Neural cell (in vitro differentiated cells): Measurements from ENCODE around the gene PLA2G4E.

ENCODE experiments used
- EP300 ChIP-seq: fragments of 450-650 bp; conservative IDR thresholded peaks from 2 replicates; pipeline ENCODE4 v1.6.1; 2014; ENCODE audit warnings: antibody characterized with exemption, mild to moderate bottlenecking, moderate library complexity; ENCODE audit not compliant: poor library complexity, severe bottlenecking
- EZH2 ChIP-seq: fragments of 200-600, 300-800 bp; shearing (Covaris generic), sonication (generic); IDR thresholded peaks from 2 replicates; pipeline ENCODE4 v1.6.1; 2014; ENCODE audit warnings: antibody characterized with exemption, low read length, borderline replicate concordance, mild to moderate bottlenecking; ENCODE audit not compliant: insufficient read depth, poor library complexity, severe bottlenecking
- MXI1 ChIP-seq: fragments of 450-650 bp; conservative IDR thresholded peaks from 2 replicates; pipeline ENCODE4 v1.6.1; 2014; ENCODE audit warnings: antibody characterized with exemption, mild to moderate bottlenecking; ENCODE audit not compliant: poor library complexity, severe bottlenecking
- POLR2AphosphoS5 ChIP-seq: IDR thresholded peaks from 2 replicates; pipeline ENCODE4 v1.6.1; 2012
- RAD21 ChIP-seq: fragments of 450-650 bp; conservative IDR thresholded peaks from 2 replicates; pipeline ENCODE4 v1.6.1; 2014; ENCODE audit warnings: antibody characterized with exemption, mild to moderate bottlenecking, moderate library complexity
- TAF1 ChIP-seq: IDR thresholded peaks from 2 replicates; pipeline ENCODE4 v1.6.1; 2012; ENCODE audit warnings: low read depth
- TF ChIP-seq, protein P1 (sequence below): fragments of 450-650 bp; IDR thresholded peaks from 2 replicates; pipeline ENCODE4 v1.5.1; 2014; ENCODE audit warnings: antibody characterized with exemption, mild to moderate bottlenecking, moderate library complexity; ENCODE audit not compliant: poor library complexity, severe bottlenecking

DNA sequence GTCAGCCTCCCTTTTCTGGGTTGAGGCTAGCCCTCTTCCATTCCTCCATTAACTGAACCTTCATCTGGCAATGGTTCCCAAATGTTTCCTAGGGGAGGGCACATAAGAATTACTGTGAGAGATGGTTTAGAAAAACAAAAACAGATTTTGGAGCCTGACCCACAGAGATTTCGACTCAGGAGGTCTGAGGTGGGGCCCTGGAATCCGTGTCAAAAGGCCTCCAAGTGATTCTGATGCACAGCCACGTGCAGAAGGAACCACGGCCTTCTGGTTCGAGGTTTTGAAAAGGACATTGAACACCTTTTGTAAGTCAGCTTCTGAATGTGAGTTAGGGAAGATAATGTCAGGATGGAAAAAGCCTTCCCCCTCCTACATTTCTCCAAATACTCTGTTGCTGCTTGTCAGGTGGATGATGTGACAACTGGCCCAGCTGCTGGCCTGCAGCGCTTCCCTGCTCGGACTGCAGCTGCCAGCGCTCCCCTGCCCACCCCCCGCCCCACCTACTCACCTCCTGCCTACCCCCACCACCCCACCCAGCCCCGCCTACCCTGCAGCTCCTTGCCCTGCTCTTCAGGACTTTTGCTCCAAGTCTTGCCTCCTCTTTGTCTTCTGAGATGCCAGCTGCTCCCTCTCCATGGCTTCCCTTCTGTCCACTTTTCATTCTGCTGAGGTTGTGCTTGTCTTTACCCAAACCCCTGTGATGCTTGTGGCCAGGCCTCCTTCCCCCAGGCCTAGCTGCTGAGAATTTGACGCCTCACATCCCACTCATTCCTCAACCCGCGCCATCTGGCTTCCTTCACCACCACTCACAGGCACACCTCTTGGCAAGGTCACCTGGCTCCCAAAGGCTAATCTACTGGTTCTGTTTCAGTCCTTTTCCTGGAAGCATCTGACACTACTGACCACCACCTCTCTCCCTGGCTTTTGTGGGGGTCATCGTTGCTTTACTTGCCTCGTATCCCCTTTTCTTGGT is 55.1 kb downstream of the PLA2G4E start:
- TF ChIP-seq EP300, result no peak
- TF ChIP-seq, protein P1, sequence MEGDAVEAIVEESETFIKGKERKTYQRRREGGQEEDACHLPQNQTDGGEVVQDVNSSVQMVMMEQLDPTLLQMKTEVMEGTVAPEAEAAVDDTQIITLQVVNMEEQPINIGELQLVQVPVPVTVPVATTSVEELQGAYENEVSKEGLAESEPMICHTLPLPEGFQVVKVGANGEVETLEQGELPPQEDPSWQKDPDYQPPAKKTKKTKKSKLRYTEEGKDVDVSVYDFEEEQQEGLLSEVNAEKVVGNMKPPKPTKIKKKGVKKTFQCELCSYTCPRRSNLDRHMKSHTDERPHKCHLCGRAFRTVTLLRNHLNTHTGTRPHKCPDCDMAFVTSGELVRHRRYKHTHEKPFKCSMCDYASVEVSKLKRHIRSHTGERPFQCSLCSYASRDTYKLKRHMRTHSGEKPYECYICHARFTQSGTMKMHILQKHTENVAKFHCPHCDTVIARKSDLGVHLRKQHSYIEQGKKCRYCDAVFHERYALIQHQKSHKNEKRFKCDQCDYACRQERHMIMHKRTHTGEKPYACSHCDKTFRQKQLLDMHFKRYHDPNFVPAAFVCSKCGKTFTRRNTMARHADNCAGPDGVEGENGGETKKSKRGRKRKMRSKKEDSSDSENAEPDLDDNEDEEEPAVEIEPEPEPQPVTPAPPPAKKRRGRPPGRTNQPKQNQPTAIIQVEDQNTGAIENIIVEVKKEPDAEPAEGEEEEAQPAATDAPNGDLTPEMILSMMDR, result no peak
- TF ChIP-seq EZH2, result no peak
- TF ChIP-seq POLR2AphosphoS5, result no peak
- no peak for TF ChIP-seq TAF1
- no peak for TF ChIP-seq RAD21
- no peak for TF ChIP-seq MXI1
